GM19468 (cell line): ENCODE measurements around the gene PODXL2.
"Not testable (repeated sequence)": the region's sequence is repeated elsewhere in the genome, so short reads cannot be mapped to it uniquely, and the experiment has no call there.

Source experiments
- ATAC-seq: cut with Tn5 transposase; IDR thresholded peaks from one replicate; pipeline ENCODE4 v1.9.1; 2021; ENCODE audit warnings: mild to moderate bottlenecking, moderate library complexity, moderate number of reproducible peaks; ENCODE audit not compliant: unreplicated experiment; ENCODE audit errors: extremely low read depth

Gene PODXL2

DNA sequence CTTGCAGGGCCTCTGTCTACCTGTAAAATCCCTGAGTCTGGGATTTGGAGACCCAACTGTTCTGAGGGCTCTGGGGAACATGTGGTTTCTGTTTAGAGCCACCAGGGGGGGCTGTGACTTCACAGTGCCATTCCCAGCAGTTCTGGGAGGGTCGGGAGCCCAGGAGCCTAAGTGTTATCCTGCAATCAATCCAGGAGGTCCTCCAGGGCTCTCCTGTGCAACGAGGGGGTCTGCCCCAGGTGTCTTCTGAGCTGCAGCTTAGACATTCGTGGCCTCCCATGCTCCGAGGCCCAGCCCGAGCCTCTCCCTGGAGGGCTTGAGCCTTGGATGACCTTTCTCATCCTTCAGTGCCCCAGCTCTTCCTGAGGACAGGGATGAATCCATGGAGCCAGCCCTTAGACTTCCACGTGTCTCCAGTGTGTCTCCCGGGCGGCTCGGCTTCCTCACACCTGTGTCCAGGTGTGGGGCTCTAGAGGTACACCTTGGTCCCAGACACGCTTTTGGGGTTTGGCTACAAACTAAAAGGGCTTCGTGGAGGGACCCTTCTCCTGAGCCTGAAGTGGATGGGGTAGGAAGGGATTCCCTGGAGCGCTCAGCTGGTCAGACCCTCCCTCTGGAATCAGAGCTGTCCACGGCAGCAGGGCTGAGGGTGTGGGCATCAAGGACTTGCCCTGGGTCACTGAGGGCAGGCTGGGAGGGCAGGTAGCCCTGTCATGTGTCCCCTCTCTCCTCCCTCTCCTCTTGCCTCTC, 23.4 kb downstream of the PODXL2 start:
- no peak for ATAC-seq

GRCh38 chr3:127654374-127654773, 25.4 kb downstream of the PODXL2 start:
- ATAC-seq: no peak

DNA sequence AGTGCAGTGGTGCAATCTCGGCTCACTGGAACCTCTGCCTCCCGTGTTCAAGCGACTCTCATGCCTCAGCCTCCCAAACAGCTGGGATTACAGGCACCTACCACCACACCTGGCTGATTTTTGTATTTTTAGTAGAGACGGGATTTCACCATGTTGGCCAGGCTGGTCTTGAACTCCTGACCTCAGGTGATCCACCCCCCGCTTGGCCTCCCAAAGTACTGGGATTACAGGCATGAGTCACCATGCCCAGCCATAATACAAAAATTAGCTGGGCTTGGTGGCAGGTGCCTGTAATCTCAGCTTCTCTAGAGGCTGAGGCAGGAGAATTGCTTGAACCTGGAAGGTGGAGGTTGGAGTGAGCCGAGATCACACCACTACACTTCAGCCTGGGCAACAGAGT, 26.0 kb downstream of the PODXL2 start:
- not testable (repeated sequence) for ATAC-seq

GRCh38 chr3:127655641-127656040, 26.7 kb downstream of the PODXL2 start:
- no peak for ATAC-seq

- ATAC-seq: no peak
Measured at GRCh38 chr3:127656906-127657305, 27.9 kb downstream of the PODXL2 start.

- no peak for ATAC-seq
Measured at GRCh38 chr3:127658234-127658633, 29.2 kb downstream of the PODXL2 start.

- no peak for ATAC-seq
Measured at GRCh38 chr3:127660621-127661251, 31.8 kb downstream of the PODXL2 start.

DNA sequence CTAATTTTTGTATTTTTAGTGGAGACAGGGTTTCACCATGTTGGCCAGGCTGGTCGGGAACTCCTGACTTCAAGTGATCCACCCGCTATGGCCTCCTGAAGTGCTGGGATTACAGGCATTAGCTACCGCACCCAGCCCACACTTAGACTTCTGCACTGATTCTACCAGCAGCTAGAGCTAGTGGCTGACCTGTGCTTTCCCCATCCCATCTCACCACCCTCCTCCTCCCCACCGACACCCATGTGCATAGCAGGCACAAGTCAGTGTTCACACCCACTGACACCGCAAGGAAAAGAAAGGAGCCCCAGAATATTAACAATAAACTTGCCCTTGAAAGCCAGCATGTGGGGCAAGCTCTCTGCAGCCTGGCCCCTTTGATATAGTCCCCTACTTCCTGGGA, 32.6 kb downstream of the PODXL2 start:
- no peak for ATAC-seq

DNA sequence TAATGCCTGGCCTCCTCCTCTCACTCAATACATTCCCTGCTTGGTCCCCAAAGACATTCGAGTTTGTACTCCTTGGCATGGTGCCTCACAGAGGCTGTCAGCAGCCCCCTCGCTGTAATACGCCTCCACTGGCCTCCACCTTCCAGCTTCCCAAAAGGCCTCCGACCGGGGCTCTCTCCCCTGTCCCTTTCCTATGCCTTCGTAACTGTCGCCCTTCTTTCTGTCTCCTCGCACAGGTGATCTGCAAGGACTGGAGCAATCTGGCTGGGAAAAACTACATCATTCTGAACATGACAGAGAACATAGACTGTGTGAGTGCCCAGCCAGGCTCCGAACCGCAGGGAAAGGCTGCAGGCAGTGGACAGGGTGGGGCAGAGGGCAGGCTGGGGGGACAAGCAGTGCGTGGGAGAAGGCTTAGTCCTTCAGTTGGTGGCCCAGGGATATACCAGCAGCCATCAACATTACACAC, 33.0 kb downstream of the PODXL2 start:
- no peak for ATAC-seq

GRCh38 chr3:127663151-127663550, 34.2 kb downstream of the PODXL2 start:
- no peak for ATAC-seq

DNA sequence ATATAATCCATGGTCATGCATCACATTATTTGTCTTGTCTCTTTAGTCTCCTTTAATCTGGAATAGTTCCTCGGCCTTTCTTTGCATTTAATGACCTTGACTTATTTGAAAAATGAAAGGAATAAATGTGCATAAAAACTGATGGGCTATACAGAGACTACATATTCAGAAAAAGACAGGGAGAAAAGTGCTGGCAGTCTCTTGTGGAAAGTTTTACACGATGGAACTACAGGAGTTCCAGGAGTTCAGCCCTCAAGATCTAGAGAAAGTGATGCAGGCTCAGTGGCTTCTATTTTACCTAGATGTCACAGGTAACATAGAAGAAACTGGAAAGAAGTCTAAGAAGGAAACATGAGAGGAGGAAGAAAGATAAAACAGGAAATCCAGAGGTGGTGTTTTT, 36.2 kb downstream of the PODXL2 start:
- ATAC-seq: no peak

DNA sequence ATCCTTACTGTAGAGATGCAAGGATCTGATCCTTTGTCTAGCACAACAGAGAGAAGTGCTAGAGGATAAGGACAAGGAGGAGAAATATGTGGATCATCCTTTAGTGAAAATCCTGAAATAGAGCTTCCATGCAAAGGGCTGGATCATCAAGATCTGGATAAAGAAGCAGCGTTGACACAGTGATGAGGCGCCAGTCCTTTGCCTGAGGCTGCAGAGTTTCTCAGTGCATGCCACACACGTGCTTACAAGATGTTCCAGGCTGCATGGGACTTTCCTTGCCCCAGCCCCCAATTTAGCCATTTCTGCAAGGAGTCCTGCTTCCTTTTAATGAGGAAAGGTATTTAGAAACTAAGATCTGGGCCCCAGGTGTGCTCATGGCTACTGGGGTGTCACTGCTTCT, 36.6 kb downstream of the PODXL2 start:
- no peak for ATAC-seq

DNA sequence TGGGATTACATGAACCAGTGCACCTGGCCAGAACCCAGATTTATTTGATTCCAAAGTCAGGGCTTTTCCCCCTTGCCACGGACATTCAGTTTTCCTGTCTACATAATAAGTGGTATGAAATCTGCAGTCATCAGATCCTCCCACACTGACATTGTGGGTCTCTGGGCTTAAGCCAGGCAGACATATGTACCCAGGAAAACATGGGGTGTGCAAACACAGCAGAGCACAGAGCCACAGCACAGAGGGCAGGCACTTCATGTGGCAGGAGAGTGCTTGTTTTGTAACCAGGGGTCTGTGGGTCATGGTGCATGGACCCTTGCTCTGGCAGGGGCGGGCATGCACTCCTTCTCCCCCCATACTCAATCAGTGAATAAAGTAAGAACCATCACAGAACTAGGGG, 37.7 kb downstream of the PODXL2 start:
- ATAC-seq: no peak

GRCh38 chr3:127667119-127667681, 38.2 kb downstream of the PODXL2 start:
- no peak for ATAC-seq

- no peak for ATAC-seq
Measured at GRCh38 chr3:127668906-127669305, 39.9 kb downstream of the PODXL2 start.

DNA sequence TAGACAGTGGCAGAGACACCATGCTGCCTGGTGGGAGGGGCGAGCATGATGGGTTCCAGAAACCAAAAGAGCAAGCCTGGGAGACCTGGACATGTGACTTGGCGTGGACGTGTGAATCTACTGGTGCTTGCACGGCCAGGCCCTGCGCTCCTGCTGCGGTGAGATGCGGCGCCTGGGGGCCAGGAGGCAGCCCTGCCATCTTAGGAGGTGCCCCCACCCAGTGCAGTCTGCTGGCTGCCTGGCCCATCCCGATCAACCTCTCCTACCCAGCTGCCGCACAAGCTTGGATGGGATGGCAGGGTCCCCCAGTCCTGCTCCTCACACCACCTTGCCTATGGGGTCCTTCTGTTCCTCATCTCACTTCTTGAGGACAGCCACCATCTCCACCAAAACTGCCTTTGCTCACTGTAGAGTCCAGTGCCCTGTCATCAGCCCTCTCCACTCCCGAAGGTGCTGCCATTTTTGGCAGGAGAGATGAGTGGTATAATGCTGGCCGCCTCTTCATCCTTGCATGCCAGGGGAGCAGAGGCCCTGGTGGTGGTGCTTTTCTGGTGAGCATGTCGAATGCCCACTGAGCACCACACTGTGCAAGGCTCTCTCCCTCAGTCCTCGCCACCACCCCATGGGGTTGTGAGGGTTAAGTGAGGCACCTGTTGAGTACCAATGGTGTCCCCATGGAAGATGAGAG, 40.7 kb downstream of the PODXL2 start:
- no peak for ATAC-seq

DNA sequence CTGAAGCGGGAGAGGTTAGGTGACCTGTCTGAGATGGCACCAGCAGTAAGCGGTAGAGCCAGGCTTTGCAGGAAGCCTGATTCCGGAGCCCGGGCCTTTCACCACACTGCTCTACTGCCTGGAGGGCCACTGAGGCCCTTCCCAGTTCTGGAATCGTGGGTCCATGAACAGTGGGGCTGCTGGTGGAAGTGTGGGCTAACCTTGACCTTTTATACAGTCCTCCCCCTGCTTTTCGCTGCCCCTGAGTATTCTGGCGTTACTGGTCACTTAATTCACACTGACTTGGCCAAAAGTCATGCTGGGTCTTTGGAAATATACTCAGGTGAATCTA, 41.2 kb downstream of the PODXL2 start:
- ATAC-seq: no peak

DNA sequence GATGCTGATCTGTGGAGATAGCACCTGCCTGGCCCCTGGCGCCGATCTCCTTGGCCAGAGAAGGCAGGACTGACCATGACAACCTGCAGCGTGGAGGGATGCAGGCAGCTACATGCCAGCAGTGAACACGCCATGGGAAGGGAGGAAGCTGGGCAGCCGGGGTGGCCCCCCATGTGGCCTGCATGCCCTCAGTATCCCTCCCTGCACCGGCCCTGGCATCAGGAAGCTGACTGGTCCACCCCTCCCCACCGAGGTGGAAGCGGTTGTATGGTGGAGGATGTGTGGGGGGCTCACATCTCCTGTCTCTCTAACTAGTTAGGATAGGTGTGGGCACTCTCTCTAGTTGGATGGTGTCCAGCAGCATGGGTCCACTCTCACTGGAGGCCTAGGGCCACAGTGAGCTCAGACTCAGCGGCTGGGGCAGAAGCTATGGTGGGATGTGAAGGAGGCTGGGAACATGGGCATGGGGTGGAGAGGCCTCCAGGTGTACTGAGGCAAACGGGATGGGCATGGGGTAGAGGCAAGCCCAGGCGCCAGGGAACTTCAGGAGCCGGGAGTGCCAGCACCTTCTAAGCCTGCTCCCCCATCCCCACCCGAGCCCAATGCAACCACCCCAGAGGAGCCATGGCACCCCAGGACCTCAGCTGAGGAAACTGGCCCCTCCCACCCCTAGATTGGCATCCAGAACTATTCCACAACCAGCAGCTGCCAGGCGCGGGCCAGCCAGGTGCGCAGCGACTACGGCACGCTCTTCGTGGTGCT, 42.0 kb downstream of the PODXL2 start:
- ATAC-seq: no peak

GRCh38 chr3:127671523-127672428, 42.8 kb downstream of the PODXL2 start:
- ATAC-seq: no peak
